ENCODE results near the gene MYLK3. TPM values are rescaled to one million over a fixed set of nuclear protein-coding genes. Genes with fewer than 3 reads are reported as not detected.
"Not testable (repeated sequence)": the region's sequence is repeated elsewhere in the genome, so short reads cannot be mapped to it uniquely, and the experiment has no call there.

The MYLK3 gene
- under 1 TPM; 0.05 to 0.17 TPM for total RNA-seq

DNA sequence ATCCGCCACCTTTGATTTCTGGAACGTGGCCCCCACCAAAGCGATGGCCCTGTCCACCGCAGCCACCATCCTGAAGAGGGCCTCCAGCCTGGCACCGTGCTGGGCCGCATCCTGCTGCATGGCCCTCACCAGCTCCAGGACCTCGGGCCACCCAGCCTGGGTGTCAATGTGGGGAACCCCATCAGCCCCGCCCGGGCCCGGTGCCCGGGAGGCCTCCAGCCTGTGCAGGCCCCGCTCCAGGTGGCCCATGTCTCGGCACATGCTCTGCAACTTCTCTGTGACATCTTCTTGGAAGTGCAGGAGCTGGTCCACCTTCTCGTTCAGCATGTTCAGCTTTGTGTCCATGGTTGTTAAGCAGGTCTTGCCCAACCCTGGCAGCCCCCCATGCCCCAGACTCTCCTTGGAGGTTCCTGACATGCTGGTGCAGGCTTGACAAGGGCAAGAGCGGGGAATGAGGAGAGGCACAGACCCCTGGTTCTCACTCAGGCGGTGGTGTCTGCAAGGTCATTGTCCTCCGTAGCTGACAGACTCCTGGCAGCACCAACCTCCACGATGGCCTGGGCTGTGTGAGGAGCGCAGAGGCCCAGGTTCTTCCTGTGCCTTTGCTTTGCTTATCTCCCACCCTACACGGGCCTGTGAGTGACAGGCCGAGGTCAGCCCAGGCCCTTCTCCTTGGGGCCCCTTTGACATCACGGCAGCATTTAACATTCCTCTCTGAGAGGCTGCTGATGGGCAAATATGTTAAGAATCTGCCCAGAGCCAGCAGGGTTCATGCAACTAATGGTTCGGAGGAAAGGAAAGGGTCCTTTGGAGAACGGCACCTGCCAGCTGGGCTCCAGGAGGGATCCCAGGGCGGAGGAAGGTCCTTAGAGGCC, at the start of gene MYLK3:
Gene MYLK3 (minus strand): TSS at position 568 of the 875 bp plus-strand sequence. CDS start 151 bp downstream, at position 417.
- Mint-ChIP-seq H3K4me3 (no peak within 1 kb of the TSS), H3K4me1 (ENCODE audit: low read depth) (peaks cover 5% of the 10 kb centered on the region), H3K9me3 (no peaks in the 10 kb centered on the region), H3K36me3 (ENCODE audit: low read depth) (no peaks in the 10 kb centered on the region), H3K27ac (no peak within 1 kb of the TSS), H3K27me3 (ENCODE audit: low read depth) (no peaks in the 10 kb centered on the region)
- CTCF ChIA-PET, result no interaction called here
- DNase-seq, result no peak
- intact Hi-C loops (cut with micrococcal nuclease), result no loop called here

DNA sequence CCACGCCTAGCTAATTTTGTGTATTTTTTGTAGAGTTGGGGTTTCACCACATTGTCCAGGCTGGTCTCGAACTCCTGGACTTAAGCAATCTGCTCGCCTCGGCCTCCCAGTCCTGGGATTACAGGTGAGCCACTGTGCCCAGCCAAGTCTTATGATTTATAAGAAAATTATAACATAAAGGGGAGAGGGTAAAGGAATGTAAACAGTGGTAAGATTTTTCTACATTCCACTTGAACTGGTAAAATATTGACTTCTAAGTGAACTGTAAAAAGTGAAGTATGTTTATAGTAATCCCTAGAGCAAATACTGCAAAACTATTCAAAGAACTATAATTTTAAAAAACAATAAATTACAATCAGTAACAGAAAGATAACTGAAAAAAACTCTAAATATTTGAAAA, 49.4 kb upstream of the MYLK3 start:
- H3K4me1 Mint-ChIP-seq (ENCODE audit: low read depth), result peaks cover 3% of the 10 kb centered on the region
- H3K36me3 Mint-ChIP-seq (ENCODE audit: low read depth), result peaks cover 26% of the 10 kb centered on the region
- intact Hi-C loops (cut with micrococcal nuclease), result no loop called here

DNA sequence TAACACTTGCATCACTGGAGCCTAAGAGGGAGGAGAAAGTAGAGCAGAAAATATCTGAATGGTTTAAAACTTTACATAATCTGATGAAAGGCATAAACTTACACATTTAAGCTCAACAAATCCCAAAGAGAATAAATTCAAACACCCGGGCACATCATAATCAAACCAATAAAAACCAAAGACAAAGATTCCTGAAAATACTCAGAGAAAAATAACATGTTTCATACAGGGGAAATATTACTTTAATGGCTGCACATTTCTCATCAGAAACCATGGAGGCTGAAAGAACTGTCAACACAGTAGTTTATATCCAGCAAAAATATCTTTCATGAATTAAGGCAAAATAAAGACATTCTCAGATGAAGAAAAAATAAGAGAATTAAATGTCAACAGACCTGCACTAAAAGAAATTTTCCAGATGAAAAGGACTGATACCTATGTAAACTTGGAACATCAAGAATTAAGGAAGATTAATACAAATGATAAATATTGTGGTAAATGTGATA, 48.7 kb upstream of the MYLK3 start:
- intact Hi-C loops (cut with micrococcal nuclease), result no loop called here
- Mint-ChIP-seq H3K27ac (no peak overlapping the region), H3K36me3 (ENCODE audit: low read depth) (peaks cover 25% of the 10 kb centered on the region), H3K4me3 (no peak overlapping the region), H3K27me3 (ENCODE audit: low read depth) (no peaks in the 10 kb centered on the region), H3K4me1 (ENCODE audit: low read depth) (peaks cover 3% of the 10 kb centered on the region), H3K9me3 (peaks cover 19% of the 10 kb centered on the region)
- CTCF ChIA-PET, result interaction anchor here (1.2 kb wide), 1 partner anchor 100 kb away, joined by 3 read pairs; no protein-coding TSS in a partner anchor
- DNase-seq, result no peak

More for the DNA sequence above, 49.4 kb upstream of the MYLK3 start:
- Mint-ChIP-seq H3K9me3 (peaks cover 19% of the 10 kb centered on the region), H3K4me3 (no peak overlapping the region), H3K27me3 (ENCODE audit: low read depth) (no peaks in the 10 kb centered on the region), H3K27ac (no peak overlapping the region)
- no peak for DNase-seq
- CTCF ChIA-PET, result interaction anchor here (1.2 kb wide), 1 partner anchor 101 kb away, joined by 3 read pairs; no protein-coding TSS in a partner anchor

DNA sequence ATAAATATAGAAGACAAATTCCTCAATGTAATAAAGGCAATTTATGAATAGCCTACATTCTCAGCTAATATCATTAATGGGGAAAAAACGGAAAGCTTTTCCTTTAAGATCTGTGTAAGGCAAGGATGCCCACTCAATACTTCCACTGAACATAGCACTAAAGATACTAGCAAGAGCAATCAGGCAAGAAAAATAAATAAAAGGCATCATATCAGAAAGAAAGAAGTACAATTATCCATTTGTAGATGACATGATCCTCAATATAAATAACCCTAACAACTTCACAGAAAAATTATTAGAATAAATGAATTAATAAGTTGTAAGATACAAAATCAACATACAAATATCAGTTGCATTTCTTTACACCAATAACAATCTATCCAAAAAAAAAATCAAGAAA, 45.7 kb upstream of the MYLK3 start:
- intact Hi-C loops (cut with micrococcal nuclease), result loop anchor here (5.0 kb wide), 1 partner anchor 88 kb away; the partner anchor contains the start of gene GPT2
- peaks cover 23% of the 10 kb centered on the region for H3K36me3 Mint-ChIP-seq (ENCODE audit: low read depth)
- CTCF ChIA-PET, result no interaction called here

DNA sequence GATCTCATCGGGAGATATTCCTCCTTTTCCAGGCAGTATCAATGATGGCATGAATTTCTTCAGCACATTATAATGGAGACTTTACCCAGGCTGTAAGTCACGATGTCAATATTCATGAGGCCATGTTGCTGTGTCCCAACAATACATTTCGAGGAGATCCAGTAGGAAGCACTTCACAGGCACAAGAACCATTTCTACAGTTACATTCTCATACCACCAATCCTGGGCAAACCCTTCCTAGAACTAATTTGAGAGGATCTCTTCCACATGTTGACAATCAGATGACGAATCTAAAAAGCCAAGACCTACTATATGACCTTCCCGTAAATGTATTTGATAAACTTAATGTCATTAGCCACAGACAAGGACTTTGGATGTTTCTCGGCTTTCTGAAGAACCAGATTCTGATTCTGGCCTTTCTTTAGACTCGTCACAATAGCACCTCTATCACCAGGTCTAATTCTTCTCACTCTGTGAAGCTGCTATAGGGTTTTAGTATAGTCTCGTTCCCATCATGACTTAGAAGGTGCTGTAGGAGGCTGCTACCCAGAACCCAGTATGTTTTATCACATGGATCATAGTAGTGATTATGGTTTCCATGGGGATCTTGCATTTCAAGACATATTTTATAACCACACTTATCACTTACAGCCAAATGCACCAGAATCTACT, 42.6 kb upstream of the MYLK3 start:
- Mint-ChIP-seq H3K4me3 (peak overlapping the region; percentile 74), H3K9me3 (peaks cover 18% of the 10 kb centered on the region), H3K27me3 (ENCODE audit: low read depth) (no peaks in the 10 kb centered on the region), H3K4me1 (ENCODE audit: low read depth) (peaks cover 23% of the 10 kb centered on the region), H3K36me3 (ENCODE audit: low read depth) (peaks cover 14% of the 10 kb centered on the region), H3K27ac (no peak overlapping the region)
- intact Hi-C loops (cut with micrococcal nuclease), result loop anchor here (1.0 to 5.0 kb wide), 2 partner anchors 92 to 101 kb away; partner anchors contain the start of genes GPT2, ORC6 and VPS35
- DNase-seq, result no peak
- CTCF ChIA-PET, result interaction anchor here (1.5 kb wide), 1 partner anchor 10 kb away, joined by 4 read pairs; no protein-coding TSS in a partner anchor

More for the DNA sequence above, 45.7 kb upstream of the MYLK3 start:
- DNase-seq, result no peak
- Mint-ChIP-seq H3K9me3 (peaks cover 19% of the 10 kb centered on the region), H3K27ac (no peak overlapping the region), H3K27me3 (ENCODE audit: low read depth) (no peaks in the 10 kb centered on the region), H3K4me3 (no peak overlapping the region), H3K4me1 (ENCODE audit: low read depth) (peaks cover 20% of the 10 kb centered on the region)

DNA sequence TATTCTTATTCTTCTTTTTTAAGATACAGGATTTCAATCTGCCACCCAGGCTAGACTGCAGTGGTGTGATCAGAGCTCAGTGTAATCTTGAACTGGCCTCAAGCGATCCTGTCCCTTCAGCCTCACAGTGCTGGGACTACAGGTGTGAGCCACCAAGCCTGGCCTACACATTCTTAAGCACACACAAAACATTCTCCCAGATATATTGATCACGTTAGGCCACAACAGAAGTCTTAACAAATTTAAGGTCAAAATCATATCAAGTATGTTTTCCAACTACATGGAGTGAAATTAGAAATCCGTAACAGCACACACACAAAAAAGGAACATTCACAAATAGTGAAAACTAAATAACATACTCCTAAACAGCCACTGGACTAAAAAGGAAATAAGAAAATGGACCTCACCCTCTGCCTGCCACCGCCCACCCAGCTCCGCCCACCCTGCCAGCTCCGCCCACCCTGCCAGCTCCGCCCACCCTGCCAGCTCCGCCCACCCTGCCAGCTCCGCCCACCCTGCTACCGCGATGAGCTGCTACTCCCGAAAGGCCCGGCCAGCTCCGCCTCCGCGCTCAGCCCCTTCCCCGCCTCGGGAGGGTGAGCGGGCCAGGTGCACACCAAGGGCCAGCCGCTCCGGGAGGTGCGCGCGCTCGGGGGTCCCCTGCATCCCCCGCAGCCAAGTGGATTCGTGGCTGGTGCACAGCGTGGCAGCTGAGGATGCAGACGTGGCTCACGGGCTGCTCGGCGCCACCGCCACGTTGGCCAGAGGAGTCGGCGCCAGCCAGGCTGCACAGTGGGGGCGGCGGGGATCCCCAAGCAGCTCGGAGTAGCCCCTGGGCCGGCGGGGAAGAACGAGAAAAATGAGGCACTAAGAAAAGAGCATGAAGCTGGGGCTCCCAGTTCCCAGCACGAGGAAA, 41.6 kb upstream of the MYLK3 start:
- DNase-seq, result peak; percentile 85
- peaks cover 23% of the 10 kb centered on the region for H3K4me1 Mint-ChIP-seq (ENCODE audit: low read depth)
- H3K4me3 Mint-ChIP-seq, result peak overlapping the region; percentile 74
- peaks cover 11% of the 10 kb centered on the region for H3K36me3 Mint-ChIP-seq (ENCODE audit: low read depth)
- CTCF ChIA-PET, result interaction anchor here (0.7 to 1.5 kb wide), 3 partner anchors 11 to 74 kb away, joined by 4 read pairs; no protein-coding TSS in a partner anchor
- peaks cover 17% of the 10 kb centered on the region for H3K9me3 Mint-ChIP-seq
- intact Hi-C loops (cut with micrococcal nuclease), result loop anchor here (1.0 to 5.0 kb wide), 3 partner anchors 42 to 100 kb away; partner anchors contain the start of genes C16orf87, GPT2, ORC6 and VPS35
- H3K27me3 Mint-ChIP-seq (ENCODE audit: low read depth), result no peaks in the 10 kb centered on the region
- no peak overlapping the region for H3K27ac Mint-ChIP-seq

DNA sequence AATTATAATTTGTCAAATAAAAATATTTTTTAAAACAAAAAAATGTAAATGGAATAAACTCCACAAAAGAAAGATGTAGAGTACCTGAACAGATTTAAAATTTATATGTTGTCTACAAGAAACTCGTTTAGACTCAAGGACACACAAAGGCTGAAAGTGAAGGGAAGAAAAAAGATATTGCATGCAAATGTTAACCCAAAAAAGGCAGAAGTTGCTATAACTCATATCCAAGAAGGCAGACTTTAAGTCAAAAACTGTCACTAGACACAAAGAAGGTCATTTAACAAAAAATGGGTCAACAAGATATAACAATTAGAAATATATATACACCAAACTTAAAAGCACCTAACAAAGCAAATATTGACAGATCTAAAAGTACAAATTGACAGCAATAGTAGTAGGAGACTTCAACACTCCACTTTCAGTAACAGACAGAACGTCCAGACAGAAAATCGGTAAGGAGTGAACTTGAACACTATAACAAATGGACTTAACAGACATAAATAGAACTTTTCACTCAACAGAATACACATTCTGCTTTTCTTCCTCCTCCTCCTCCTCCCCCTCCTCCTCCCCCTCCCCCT, 40.8 kb upstream of the MYLK3 start:
- H3K27ac Mint-ChIP-seq, result no peak overlapping the region
- peaks cover 5% of the 10 kb centered on the region for H3K36me3 Mint-ChIP-seq (ENCODE audit: low read depth)
- H3K9me3 Mint-ChIP-seq, result peaks cover 13% of the 10 kb centered on the region
- intact Hi-C loops (cut with micrococcal nuclease), result loop anchor here (1.0 kb wide), 1 partner anchor 42 kb away; the partner anchor contains the start of gene C16orf87
- CTCF ChIA-PET, result interaction anchor here (0.6 kb wide), 1 partner anchor 130 kb away, joined by 3 read pairs; no protein-coding TSS in a partner anchor
- no peak for DNase-seq
- no peaks in the 10 kb centered on the region for H3K27me3 Mint-ChIP-seq (ENCODE audit: low read depth)
- peak overlapping the region; percentile 74 for H3K4me3 Mint-ChIP-seq
- H3K4me1 Mint-ChIP-seq (ENCODE audit: low read depth), result peaks cover 23% of the 10 kb centered on the region

DNA sequence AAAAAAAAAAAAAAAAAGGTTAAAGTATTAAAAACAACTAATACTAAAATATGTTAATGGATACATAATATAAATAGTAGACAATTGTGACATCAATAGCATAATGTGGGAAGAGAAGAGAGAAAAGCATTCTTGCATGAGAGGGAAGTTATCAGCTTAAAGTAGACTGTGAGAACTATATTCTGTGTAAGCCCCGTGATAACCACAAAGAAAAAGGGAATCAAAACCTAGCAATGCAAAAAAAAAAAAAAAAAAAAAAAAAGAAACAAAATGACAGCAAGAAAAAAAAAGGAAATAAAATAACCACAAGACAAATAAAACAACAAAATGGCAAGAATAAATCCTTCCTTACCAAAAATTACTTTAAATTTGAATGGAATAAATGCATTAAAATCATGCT, 39.8 kb upstream of the MYLK3 start:
- Mint-ChIP-seq H3K36me3 (ENCODE audit: low read depth) (peaks cover 2% of the 10 kb centered on the region), H3K9me3 (peaks cover 10% of the 10 kb centered on the region), H3K4me1 (ENCODE audit: low read depth) (peaks cover 23% of the 10 kb centered on the region), H3K27me3 (ENCODE audit: low read depth) (no peaks in the 10 kb centered on the region), H3K27ac (no peak overlapping the region), H3K4me3 (no peak overlapping the region)
- DNase-seq, result no peak
- CTCF ChIA-PET, result interaction anchor here (0.6 kb wide), 1 partner anchor 15 kb away, joined by 5 read pairs; no protein-coding TSS in a partner anchor
- intact Hi-C loops (cut with micrococcal nuclease), result no loop called here

DNA sequence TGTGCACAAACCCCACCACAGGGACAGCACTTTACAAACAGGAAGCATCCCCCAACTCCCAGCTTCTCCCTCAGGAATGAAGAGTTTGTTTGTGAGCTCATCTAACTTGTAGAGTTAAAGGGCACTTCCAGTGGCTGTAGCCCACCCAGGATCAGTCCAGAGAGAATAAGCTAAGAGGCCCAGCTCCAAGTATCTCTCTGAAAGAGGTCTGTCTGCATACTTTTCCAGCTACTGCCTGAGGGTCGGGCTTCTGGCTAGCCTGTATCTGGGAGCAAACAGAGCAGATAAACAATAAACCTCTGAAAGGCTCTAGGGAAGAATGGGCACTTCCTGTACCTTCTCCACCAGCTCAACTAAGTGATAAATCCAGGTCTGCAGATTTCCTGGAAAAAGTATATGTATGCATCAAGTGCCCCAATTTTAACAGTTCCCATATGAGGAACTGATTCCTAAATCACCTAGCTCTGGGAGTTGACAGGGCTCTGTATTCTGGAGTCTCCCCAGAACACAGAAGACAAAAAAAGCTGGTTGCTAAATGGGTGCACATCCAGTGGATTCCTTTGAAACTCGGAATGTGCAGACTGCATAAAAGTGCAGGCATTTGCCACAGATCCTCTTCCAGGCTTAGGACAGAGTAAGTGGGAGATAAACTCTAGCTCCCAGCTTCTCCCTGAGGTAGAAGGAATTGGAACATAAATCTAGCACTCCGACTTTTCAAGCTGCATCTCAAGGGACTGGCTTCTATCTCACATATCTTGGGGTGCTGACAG, 37.1 kb upstream of the MYLK3 start:
- DNase-seq, result no peak
- Mint-ChIP-seq H3K27me3 (ENCODE audit: low read depth) (no peaks in the 10 kb centered on the region), H3K36me3 (ENCODE audit: low read depth) (peaks cover 2% of the 10 kb centered on the region), H3K4me1 (ENCODE audit: low read depth) (peaks cover 13% of the 10 kb centered on the region), H3K4me3 (no peak overlapping the region), H3K27ac (no peak overlapping the region), H3K9me3 (peaks cover 10% of the 10 kb centered on the region)
- intact Hi-C loops (cut with micrococcal nuclease), result no loop called here
- CTCF ChIA-PET, result interaction anchor here (0.6 to 1.4 kb wide), 3 partner anchors 63 to 111 kb away, joined by 3 to 5 read pairs (median 3); no protein-coding TSS in a partner anchor

DNA sequence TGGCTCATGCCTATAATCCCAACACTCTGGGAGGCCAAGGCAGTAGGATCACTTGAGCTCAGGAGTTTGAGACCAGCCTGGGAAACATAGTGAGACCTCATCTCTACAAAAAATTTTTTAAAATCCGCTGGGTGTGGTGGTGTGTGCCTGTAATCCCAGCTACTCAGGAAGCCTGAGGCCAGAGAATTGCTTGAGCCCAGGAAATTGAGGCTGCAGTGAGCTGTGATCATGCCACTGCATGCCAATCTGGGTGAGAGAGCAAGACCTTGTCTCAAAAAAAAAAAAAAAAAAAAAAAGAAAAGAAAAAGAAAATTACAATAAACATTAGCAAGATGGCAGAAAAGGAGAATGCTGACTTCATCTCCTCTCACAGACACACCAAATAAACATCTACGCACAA, 36.4 kb upstream of the MYLK3 start:
- intact Hi-C loops (cut with micrococcal nuclease); H3K27ac Mint-ChIP-seq; H3K27me3 Mint-ChIP-seq (ENCODE audit: low read depth); H3K4me1 Mint-ChIP-seq (ENCODE audit: low read depth); H3K9me3 Mint-ChIP-seq; DNase-seq; H3K36me3 Mint-ChIP-seq (ENCODE audit: low read depth); H3K4me3 Mint-ChIP-seq: not testable (repeated sequence)
- CTCF ChIA-PET, result interaction anchor here (0.6 to 1.4 kb wide), 3 partner anchors 63 to 111 kb away, joined by 3 to 5 read pairs (median 3); no protein-coding TSS in a partner anchor

All from activated naive CD4-positive, alpha-beta T cell treated with anti-CD3 and anti-CD28 coated beads for 36 hours (primary cell).